HG03064 (cell line): ENCODE measurements around the gene GALNS.
"Not testable (repeated sequence)": the region's sequence is repeated elsewhere in the genome, so short reads cannot be mapped to it uniquely, and the experiment has no call there.

Experiments
- ATAC-seq: cut with Tn5 transposase; IDR thresholded peaks from one replicate; pipeline ENCODE4 v1.9.1; 2021; ENCODE audit warnings: low read depth; ENCODE audit not compliant: unreplicated experiment

The GALNS gene

DNA sequence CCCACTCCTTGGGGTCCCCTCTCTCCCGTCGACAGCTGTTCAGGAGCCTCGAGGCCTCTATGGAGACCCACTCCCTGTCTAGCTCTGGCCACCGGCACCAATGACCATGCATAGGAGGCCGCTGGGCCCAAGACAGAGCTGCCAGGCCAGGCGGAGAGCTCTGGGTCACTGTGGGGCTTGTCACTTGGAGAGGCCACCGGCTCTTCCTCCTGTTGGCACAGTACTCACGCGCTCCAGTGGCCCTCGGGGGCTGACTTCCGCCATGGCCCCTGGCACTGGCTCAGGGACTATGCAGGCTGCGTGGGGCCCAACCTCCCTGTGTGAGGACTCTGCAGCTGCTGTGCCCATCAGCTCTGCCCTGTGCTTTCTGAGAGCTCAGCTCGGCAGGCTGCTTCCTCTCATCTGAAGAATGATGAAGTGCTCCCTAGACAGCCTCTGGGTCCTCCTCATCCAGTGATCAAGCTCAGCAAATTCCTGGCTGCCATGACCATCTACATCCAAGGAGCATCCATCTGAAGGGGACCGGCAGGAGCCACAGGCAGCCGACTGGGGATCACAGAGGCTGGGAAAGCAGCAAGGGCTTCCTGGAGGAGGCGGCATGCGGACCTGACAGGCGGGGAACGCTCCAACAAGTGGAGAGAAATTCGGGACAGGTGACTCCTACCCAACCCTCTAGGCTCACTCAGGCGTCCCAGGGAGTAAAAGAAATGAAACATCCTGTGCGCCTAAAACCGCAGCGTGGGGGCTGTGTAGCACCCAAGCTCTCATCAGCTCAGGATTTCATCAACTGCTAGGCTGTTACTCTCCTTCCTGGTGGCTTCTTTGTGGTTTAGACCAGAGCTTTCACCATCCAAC is 16.8 kb downstream of the GALNS start:
- ATAC-seq: no peak

DNA sequence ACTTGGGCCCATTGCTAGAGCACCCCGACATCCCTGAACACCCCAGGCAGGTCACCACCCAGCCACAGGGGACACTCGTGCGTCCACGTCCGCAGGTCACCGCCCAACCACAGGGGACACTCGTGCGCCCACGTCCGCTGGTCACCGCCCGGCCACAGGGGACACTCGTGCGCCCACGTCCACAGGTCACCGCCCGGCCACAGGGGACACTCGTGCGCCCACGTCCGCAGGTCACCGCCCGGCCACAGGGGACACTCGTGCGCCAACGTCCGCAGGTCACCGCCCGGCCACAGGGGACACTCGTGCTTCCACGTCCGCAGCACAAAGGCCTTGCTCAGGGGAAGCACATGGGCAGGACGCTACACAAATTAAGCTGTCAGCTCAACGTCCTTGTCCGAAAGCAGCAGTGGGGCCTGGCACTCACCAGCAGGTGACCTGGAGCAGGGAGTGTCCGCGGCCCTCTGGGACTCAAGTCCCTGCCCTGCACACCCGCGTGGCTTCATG is 17.7 kb downstream of the GALNS start:
- no peak for ATAC-seq

DNA sequence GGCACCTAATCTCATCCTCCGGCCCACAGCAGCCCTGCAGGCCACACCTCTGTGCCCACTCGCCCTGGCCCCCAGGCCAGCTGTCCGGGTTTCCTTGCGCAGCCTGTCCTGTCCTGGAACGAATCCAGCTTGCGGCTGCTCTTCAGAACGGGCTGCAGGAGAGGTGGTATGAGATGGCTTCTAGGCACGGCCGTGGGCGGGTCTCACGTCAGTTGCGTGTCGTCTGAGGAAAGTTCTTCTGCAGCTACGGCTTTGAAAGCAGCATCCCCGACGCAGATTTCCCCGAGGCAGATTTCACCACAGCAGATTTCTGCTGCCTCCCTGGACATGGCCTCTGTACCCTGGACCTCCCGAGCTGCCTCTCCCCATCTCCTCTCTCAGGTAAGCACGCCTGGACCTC is 18.2 kb downstream of the GALNS start:
- no peak for ATAC-seq

DNA sequence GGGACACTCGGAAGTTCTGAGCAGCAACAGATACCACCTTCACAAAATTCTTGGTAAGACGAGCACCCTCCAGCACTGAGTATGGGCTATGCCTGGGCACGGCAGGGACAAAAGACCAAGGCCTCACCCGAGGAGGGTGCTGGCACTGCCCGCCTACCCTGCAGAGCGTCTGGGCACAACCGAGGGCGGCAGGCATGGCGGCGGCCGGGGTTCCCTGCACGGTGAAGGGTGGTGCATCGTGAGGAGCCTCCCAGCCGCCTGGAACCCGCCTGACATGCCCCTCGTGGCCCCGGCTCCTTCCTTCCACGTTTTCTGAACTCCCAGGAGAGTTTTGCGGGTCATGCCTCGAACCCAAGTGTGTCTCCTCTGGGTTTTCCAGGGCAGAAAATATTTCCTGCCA is 18.9 kb downstream of the GALNS start:
- no peak for ATAC-seq

DNA sequence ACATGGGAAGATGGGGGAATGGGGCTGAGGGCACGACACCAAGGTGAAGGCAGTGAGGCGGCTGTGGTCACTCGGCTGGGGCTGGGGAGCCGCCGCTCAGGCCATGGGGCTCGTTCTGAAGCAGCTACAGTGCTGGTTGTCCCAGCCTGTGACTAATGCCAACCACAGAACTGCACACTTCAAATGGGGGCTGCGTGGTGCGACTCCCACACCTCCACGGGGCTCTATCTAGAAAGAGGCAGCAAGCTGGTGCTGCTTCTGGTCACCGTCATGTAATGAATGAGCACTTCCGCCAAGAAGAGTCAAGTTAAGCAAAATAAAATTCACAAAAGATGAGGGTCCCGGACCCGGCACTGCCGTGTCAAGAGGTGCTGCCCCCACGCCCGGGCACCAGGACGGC is 20.0 kb downstream of the GALNS start:
- no peak for ATAC-seq

DNA sequence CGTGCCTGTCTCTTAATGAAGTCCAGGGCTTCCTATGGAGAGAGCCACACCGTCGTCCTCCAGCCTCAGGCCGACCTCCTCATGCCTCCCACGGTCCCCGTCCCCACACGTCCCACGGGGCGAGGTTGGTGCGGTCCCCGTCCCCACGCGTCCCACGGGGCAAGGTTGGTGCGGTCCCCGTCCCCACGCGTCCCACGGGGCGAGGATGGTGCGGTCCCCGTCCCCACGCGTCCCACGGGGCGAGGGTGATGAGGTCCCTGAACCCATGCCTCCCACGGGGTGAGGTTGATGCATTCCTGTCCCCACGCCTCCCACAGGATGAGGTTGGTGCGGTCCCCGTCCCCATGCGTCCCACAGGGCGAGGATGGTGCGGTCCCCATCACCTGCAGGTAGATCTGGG is 20.9 kb downstream of the GALNS start:
- ATAC-seq: no peak

DNA sequence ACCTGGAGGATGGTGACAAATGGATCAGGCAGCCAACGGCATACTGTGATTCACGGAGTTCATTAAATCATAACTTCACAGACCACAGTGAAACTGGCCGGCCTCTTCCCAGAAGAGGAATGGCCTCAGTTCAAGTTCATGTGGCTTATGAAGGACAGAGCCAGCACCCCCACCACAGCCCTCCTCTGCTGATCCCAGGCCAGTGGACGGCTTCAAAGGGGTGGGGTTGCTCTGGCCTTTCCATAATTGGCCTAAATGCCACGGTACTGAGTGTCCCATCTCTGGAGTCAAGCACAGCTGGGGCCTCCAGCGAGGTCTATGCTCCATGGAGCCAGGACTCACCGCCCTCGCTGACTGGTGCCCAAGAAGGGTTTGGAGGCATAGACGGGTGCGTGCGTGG is 21.4 kb downstream of the GALNS start:
- ATAC-seq: no peak

DNA sequence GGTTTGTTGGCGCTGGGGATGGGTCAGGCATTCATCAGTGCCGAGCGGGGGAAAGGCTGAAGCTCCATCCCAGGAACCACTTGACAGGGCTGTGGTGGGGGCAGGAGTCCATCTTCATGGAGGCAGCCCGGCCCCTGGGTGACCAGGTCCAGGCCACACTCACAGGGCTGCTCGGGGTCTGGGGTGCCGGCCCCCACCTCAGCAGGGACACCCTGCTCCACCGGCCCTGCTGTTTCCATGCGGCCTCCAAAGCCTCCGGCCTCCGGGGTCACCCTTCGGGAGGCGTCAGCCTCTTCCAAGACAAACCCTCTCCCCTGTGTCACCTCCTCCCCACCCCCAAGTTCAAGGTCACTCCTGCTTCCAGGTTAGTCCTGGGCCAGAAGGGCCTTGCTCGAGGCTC is 22.1 kb downstream of the GALNS start:
- ATAC-seq: no peak

DNA sequence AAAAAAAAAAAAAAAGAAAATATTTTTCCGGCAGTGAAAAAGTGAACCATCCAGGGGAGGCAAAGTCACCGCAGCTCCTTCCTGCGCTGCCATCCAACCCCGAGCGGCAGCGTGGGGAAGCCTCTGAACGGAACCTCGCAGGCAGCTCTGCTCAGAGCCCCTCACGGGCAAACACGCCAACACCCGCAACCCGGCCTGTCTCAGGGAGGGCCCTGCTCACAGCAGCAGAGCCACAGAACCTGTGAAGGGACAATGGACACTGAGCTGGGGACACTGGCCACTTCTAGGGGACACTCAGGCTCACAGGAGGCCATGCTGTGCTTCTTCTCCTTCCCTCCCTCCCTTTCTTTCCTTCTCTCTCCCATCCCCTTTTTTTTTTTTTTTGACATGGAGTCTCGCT is 23.7 kb downstream of the GALNS start:
- no peak for ATAC-seq

DNA sequence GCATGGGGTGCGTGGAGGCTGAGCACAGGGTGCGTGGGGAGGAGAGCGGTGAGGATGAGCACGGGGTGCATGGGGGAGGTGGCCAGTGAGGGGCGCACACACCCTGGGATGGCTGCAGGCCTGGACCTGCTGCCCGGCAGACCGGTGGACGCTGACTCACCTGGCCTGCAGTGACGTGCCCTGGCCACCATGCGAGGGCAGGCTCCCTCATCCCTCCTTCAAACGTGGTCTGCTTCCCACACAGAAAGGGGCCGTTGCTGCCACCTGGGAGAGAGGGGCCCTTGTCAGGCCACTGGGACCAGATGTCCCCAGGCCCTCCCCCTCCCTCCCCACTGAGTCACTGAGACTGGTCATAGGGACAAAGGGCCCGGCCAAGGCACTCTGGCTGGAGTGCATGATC is 24.9 kb downstream of the GALNS start:
- no peak for ATAC-seq

DNA sequence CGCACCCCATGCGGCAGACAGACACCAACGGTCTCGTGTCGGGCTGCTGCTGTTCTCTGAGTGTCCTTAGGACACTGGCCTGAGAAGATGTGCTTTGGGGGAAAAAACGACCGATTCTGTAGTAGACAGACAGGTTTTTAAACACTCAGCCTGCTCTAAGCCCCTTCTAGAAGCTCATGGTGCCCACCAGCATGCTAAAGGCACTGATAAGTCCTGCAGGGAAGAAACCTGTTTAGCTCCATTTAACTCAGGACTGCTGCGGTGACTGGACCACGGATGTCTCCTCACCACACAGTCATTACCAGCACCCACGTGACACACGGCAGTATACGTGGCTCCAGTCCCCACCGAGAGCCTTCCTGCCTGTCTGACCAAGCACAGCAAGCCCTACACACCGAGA is 26.0 kb downstream of the GALNS start:
- no peak for ATAC-seq

DNA sequence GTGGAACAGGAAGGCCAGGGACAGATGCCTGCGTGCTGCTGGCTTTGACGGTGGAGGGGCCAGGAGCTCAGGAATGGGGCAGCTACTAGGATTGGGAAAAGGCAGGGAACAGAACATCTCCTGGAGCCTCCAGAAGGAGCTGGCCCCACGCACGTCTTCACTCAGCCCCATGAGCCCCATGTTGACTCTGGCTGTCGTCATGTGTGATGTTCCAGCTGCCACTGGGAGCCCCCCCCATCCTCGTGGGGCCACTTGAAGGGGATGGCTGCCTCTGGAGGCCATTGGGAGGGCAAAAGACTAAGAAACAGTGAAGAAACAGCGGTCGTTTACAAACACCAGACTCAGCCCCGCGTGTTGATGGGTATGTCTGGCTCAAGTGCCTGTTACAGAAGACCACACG is 26.5 kb downstream of the GALNS start:
- ATAC-seq: no peak

DNA sequence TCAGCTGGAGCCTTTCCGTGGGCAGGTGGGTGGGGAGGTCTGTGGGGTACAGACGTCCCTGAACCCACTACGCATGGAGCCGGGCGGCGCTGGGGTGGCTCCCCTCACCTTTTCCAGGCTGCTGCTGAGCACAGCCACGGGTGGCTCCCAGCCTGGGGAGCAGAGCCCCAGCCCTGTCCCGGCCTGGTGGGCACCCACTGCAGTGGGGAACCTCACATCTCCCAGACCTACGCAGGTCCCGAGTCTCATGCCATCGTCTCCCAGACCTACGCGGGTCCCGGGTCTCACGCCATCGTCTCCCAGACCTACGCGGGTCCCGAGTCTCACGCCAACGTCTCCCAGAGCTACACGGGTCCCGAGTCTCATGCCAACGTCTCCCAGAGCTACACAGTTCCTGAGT is 28.0 kb downstream of the GALNS start:
- ATAC-seq: no peak

DNA sequence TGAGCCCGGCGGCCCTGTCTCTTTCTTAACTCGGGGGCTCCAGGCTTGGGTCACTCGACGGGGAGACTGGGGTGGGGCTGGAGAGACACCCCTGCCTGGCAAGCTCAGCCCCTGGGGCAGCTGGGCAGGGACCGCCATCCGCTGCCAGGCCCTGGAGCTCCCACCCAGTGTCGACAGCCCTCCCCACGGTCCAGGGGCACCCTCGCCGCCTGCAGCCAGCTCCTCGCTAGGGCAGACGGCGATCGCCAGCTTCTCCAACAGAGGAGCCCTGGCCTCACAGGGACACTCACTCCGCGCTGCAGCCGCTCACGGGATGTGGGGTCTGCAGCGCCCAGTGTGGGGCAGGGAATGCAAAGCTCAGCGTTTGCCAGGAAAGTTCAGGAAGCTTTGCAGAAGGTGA is 29.0 kb downstream of the GALNS start:
- no peak for ATAC-seq

DNA sequence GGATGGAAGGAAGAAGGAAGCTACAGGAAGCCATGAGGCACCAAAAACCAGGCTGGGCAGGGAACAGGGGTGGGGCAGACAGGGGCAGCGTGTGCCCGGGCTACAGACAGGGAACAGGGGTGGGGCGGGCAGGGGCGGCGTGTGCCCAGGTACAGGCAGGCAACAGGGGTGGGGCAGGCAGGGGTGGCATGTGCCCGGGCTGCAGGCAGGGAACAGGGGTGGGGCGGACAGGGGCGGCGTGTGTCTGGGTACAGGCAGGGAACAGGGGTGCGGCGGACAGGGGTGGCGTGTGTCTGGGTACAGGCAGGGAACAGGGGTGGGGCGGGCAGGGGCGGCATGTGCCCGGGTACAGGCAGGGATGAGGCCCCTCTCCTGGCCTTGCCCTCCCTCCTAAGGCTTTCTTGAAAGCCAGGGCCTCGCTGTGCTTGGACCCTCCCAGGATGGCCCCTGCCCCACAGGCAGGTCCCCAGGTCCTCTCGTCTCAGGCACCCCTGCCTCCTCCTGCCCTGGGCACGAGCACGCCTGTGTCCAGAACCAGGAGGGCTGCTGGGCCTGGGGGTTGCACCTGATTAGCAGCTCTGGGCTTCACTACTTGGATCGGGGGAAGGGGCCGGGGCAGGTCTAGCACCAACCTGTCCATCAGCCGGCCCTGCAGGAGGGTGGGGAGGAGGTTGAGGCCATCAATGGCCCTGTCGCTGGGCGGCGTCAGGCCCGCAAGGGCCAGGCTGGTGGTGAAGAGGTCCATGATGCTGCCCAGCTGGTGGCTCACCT is 30.5 kb downstream of the GALNS start:
- ATAC-seq: no peak

DNA sequence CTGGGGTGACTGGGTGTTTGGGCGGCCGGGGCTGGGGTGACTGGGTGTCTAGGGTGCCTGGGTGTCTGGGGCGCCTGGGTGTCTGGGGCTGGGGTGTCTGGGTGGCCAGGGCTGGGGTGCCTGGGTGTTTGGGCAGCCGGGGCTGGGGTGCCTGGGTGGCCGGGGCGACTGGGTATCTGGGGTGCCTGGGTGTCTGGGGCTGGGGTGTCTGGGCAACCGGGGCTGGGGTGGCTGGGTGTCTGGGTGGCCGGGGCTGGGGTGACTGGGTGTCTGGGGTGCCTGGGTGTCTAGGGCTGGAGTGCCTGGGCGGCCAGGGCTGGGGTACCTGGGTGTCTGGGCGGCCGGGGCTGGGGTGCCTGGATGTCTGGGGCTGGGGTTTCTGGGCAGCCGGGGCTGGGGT is 31.6 kb downstream of the GALNS start:
- no peak for ATAC-seq

DNA sequence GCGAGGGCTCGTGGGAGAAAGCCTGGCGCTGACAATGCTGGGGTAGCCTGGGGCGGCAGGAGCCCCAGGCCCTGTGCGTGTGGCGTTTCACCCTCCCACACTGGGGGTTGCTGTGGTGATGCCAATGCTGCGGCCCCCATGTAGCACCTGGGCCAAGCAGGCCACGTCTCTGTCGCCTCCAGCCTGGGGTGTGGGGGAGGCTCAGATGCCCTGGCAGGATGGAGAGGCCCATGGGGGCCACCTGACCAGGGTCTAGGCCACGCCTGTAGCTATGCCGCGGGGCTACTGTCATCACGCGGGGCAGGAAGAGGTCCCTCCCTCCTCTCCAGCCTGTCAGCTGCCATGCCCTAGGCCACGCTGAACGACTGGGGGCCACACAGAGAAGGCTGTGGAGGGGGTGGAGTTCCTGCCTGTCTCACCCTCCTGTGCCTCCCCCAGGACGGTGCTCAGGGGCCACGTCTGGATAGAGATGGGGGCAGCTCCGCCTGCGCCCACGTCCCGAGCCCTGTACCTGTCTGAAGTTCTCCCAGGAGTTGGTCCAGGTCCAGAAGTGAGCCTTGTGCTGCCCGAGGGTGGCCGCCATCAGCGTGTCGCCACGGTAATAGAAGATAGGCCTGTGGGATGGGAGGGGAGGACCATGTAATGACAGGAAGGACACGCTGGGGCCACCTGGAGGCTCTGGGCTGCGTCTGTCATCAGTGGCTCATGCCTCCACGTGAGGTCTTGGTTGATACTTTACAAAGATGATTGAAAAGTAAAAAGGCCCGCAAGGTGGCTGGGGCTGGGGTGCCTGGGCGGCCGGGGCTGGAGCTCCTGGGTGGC is 32.3 kb downstream of the GALNS start:
- no peak for ATAC-seq

DNA sequence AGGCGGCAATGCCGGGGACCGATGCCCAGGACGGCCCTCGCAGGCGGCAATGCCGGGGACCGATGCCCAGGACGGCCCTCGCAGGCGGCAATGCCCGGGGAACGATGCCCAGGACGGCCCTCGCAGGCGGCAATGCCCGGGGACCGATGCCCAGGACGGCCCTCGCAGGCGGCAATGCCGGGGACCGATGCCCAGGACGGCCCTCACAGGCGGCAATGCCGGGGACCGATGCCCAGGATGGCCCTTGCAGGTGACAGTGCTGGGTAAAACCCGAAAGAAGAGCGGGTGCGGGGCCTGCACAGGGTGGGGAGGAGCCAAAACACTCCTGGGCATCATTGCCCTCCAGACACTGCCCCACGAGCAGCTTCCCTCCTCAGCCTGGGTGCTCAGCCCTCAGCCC is 33.1 kb downstream of the GALNS start:
- not testable (repeated sequence) for ATAC-seq

DNA sequence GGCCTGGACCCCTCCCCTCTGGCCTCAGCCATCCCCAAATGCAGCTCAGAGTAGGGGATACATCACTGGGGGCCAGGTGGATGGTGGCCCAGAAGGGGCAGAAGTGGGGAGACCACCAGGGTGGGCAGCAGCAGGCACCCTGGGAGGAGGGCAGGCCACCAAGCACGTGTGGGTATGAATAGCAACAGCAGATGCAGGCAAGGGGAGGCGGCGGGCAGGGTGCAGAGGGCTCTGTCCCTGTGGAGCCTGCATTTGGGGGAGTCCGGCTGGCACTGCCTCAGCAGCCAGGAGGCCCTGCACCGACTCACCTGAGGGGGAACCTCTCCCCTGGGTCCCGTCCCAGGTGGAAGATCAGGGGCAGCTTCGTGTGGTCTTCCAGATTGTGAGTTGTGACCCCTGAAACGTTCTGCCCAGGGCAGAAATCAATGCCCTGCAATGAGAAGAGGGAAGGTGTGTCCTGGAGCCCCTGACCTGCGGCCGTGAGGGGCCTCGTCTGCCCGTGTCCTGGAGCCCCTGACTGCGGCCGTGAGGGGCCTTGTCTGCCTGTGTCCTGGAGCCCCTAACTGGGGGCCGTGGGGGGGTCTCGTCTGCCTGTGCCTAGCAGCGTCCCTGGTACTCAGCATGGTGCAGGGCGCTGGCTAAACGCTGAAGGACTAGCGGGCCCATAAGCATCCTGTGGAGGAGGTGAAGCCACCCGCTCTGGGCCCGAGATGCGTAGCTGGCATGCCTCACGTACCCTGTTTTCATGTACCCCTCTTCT is 34.3 kb downstream of the GALNS start:
- ATAC-seq: no peak

DNA sequence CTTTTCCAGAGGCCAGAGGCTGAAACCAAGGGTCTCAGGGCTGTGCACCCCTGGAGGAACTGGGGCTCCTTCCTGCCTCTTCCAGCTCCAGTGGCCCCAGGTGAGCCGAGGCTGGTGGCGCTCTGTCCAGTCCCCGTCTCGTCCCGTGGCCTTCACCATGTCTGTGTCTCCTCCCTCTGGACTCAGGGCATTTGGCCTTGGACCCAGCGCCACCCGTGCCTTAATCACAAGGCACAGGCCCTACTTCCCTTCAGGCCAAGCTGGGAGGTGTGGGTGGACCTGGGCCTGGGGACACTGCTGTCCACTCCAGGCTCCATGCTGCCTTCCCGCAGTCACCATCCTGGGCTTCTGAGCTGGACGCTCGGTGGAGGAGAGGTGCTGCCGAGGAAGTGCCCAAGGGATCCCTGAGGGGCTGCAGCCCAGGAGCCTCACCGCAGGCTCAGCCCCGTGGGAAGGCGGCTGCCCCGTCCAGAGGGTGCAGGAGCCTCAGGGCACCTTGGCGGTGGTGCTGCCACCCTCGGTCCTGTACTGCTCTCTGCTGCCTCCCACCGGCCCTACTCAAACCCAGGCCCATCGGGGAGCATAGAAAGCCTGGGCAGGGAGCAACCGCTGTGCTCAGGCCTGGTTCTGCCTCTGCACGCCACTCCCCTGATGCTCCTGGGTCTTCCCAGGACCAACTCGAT is 35.4 kb downstream of the GALNS start:
- ATAC-seq: no peak
